ENCODE results near the gene NAALADL2.

DNA sequence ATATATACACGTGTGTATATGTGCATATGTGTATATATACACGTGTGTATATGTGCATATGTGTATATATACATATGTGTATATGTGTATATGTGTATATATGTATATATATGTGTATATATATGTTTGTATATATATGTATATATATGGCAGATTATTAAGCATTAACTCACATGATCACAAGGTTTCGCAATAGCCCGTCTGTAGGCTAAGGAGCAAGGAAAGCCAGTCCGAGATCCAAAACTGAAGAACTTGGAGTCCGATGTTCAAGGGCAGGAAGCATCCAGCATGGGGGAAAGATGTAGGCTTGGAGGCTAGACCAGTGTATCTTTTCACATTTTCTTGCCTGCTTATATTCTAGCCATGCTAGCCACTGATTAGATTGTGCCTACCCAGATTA, 23.7 kb downstream of the NAALADL2 start:
- TF ChIP-seq EP300 (IDR thresholded peaks at IDR 0.05): no peak
- no peak for TF ChIP-seq POLR2AphosphoS5 (IDR thresholded peaks at IDR 0.05)
- no peak for TF ChIP-seq CTCF (IDR thresholded peaks at IDR 0.05)
- TF ChIP-seq POLR2A (IDR thresholded peaks at IDR 0.05): no peak

Data from upper lobe of left lung (tissue), 4 donors.